Psoas muscle (tissue), 8 donors: ENCODE results near the gene SCRN2. TPM values are rescaled to one million over a fixed set of nuclear protein-coding genes. Genes with fewer than 3 reads are reported as not detected.

Experiments used
- ATAC-seq, 4 donors: fragments of 200-7000 bp; cut with Tn5 transposase; one replicate each; pipeline ENCODE4 v1.9.1; 2020; ENCODE audit warnings: moderate library complexity in 3 of 4, mild to moderate bottlenecking in 2 of 4
- DNase-seq, 2 donors: peaks; one replicate each; pipeline ENCODE4 v3.0.0-alpha.2; 2020
- H3K27ac ChIP-seq: fragments of 200-600 bp; one replicate; pipeline ENCODE4 v1.8.0; 2022
- H3K27me3 ChIP-seq, 3 donors: fragments of 200-600 bp in 1 of 3; one replicate each; pipeline versions ENCODE4 v1.6.1 to v1.8.0; 2013 to 2022; ENCODE audit warnings: low read length in 2 of 3, mild to moderate bottlenecking in 2 of 3, moderate library complexity in 1 of 3; ENCODE audit not compliant: insufficient read depth in 3 of 3
- H3K36me3 ChIP-seq, 2 donors: fragments of 200-600 bp in 1 of 2; one replicate each; pipeline versions ENCODE4 v1.6.1 to v1.8.0; 2013 to 2022; ENCODE audit warnings: low read depth in 1 of 2, mild to moderate bottlenecking in 1 of 2, moderate library complexity in 1 of 2; ENCODE audit not compliant: insufficient read depth in 1 of 2
- H3K4me1 ChIP-seq: fragments of 200-600 bp; one replicate; pipeline ENCODE4 v1.8.0; 2022
- H3K4me3 ChIP-seq: fragments of 200-600 bp; one replicate; pipeline ENCODE4 v1.8.0; 2022; ENCODE audit warnings: mild to moderate bottlenecking
- H3K9me3 ChIP-seq: fragments of 200-600 bp; one replicate; pipeline ENCODE4 v1.8.0; 2022
- CTCF ChIP-seq: fragments of 200-600 bp; IDR thresholded peaks from one replicate; pipeline ENCODE4 v1.8.0; 2022; ENCODE audit warnings: antibody characterized with exemption
- WGBS, 3 donors: extraction: QIAGEN DNeasy Blood & Tissue Kit; methylation state at CpG; one replicate each; pipeline versions ENCODE4 v1.1.6 to v1.1.7; 2013; 5-methylcytosine and 5-hydroxymethylcytosine counted together
- intact Hi-C, 2 donors: fragments of 100-400 bp; cut with DNase I; formaldehyde crosslinking; loops; one replicate each; pipeline versions ENCODE4 v1.11.0 to v1.14.2; 2022
- polyA plus RNA-seq, 3 donors: library from polyadenylated mRNA; stranded (reverse); fragments of 200-250 nt; gene quantifications; one replicate each; pipeline ENCODE4 v1.2.3, GENCODE V29; 2013
- total RNA-seq, 4 donors: library from RNA; stranded (reverse); fragmentation: NEBNext Ultra II Directional in 2 of 4; extraction: Animal tissue kit (Norgen Biotek cat#: 25700) in 2 of 4; gene quantifications; one replicate each; pipeline versions ENCODE4 v1.2.1 to v1.2.4, GENCODE V29; 2021 to 2023
- donor health status: healthy with polysubstance abuse.
- donor health status: DM: no; HTN: no; CAD: no; lungs with moderate emphysema.
- donor health status: Bipolar disorder and iron deficiency.
- donor health status: healthy.
- donor health status: DM: yes; HTN: yes; CAD: no.
- donor health status: DM: no; HTN: no; CAD: no.
- donor health status: DM: no; HTN: no; CAD: no.
- donor health status: DM: yes; HTN: yes; CAD: no.

Gene SCRN2
- total and polyA plus RNA-seq, 7 donors = 10.7 to 33.5 (median 17.3) TPM

- Histone ChIP-seq H3K27ac (no peak overlapping the region), H3K9me3 (no peaks in the 10 kb centered on the region), H3K4me3 (no peak overlapping the region), H3K36me3 (no peaks in the 10 kb centered on the region), H3K4me1 (no peaks in the 10 kb centered on the region), H3K27me3 (peaks cover 0 to 23% (median 5%) of the 10 kb centered on the region in 3 donors)
- TF ChIP-seq CTCF = no peak
- DNase-seq (no peak), ATAC-seq (no peak)
- intact Hi-C loops = no loop called here
- WGBS, 3 donors = 33 to 51% (median 44%) methylated on average over 2 of the region's 2 CpGs
Observed at GRCh38 chr17:47797797-47798196, 43.3 kb downstream of the SCRN2 start.

GRCh38 chr17:47792979-47793378 lies 48.1 kb downstream of the SCRN2 start:
- WGBS, 3 donors = 53 to 66% (median 62%) methylated on average over 6 of the region's 6 CpGs
- intact Hi-C loops = no loop called here
- ATAC-seq (no peak), DNase-seq (no peak)
- peaks cover 4% of the 10 kb centered on the region for H3K4me1 ChIP-seq
- peaks cover 0 to 68% (median 15%) of the 10 kb centered on the region in 3 donors for H3K27me3 ChIP-seq
- H3K4me3 ChIP-seq = no peak overlapping the region
- no peaks in the 10 kb centered on the region for H3K36me3 ChIP-seq
- TF ChIP-seq CTCF = no peak
- H3K27ac ChIP-seq = no peak overlapping the region
- no peaks in the 10 kb centered on the region for H3K9me3 ChIP-seq

- Histone ChIP-seq H3K9me3 (no peaks in the 10 kb centered on the region), H3K27me3 (peaks cover 0 to 69% (median 15%) of the 10 kb centered on the region in 3 donors), H3K4me1 (peaks cover 4% of the 10 kb centered on the region), H3K27ac (no peak overlapping the region), H3K4me3 (no peak overlapping the region), H3K36me3 (no peaks in the 10 kb centered on the region)
- TF ChIP-seq CTCF = no peak
- ATAC-seq (no peak), DNase-seq (no peak)
- intact Hi-C loops = no loop called here
- 65 to 74% (median 74%) methylated on average over 1 of the region's 1 CpG for WGBS, 3 donors
Observed at GRCh38 chr17:47792457-47792856, 48.6 kb downstream of the SCRN2 start.

- no peak for TF ChIP-seq CTCF
- H3K36me3 ChIP-seq = no peaks in the 10 kb centered on the region
- H3K9me3 ChIP-seq = no peaks in the 10 kb centered on the region
- peaks cover 4% of the 10 kb centered on the region for H3K4me1 ChIP-seq
- no peak overlapping the region for H3K4me3 ChIP-seq
- DNase-seq (no peak), ATAC-seq (no peak)
- no peak overlapping the region for H3K27ac ChIP-seq
- WGBS, 3 donors = 35 to 44% (median 36%) methylated on average over 3 of the region's 3 CpGs
- intact Hi-C loops = no loop called here
- peaks cover 0 to 74% (median 15%) of the 10 kb centered on the region in 3 donors for H3K27me3 ChIP-seq
Observed at GRCh38 chr17:47791025-47791424, 50.0 kb downstream of the SCRN2 start.
